Measurements from ENCODE around the gene TEX2.

GRCh38 chr17:64126918-64127317 is 136.1 kb downstream of the TEX2 start:
- TF ChIP-seq POLR2AphosphoS5 (IDR thresholded peaks at IDR 0.05) (no peak), CTCF (IDR thresholded peaks at IDR 0.05) (no peak), POLR2A (IDR thresholded peaks at IDR 0.05) (no peak)

Data from transverse colon (tissue), 4 donors.